WTC11 (cell line): ENCODE results near the gene CDK5RAP2.

Experiments
- CREB1 ChIP-seq: sonication (generic); formaldehyde crosslinking; IDR thresholded peaks from 2 replicates; pipeline ENCODE4 v1.8.0; 2023; ENCODE audit warnings: mild to moderate bottlenecking, missing genetic modification reagents
- FOXK1 ChIP-seq: sonication (generic); formaldehyde crosslinking; IDR thresholded peaks from 2 replicates; pipeline ENCODE4 v1.8.0; 2022; ENCODE audit warnings: mild to moderate bottlenecking, moderate library complexity, missing genetic modification reagents
- GRHL2 ChIP-seq: fragments of 250-450 bp; sonication (Bioruptor Pico); IDR thresholded peaks from 2 replicates; pipeline ENCODE4 v1.8.0; 2022; ENCODE audit warnings: mild to moderate bottlenecking, moderate library complexity; ENCODE audit not compliant: insufficient replicate concordance, severe bottlenecking
- JUN ChIP-seq: sonication (generic); formaldehyde crosslinking; IDR thresholded peaks from 2 replicates; pipeline ENCODE4 v1.8.0; 2023; ENCODE audit warnings: mild to moderate bottlenecking, missing genetic modification reagents
- PRRX2 ChIP-seq: fragments of 250-450 bp; sonication (Bioruptor Pico); IDR thresholded peaks from 2 replicates; pipeline ENCODE4 v1.8.0; 2021; ENCODE audit warnings: mild to moderate bottlenecking
- SP1 ChIP-seq: sonication (generic); formaldehyde crosslinking; conservative IDR thresholded peaks from 2 replicates; pipeline ENCODE4 v1.8.1; 2022; ENCODE audit warnings: missing genetic modification reagents
- TP53 ChIP-seq: sonication (generic); formaldehyde crosslinking; IDR thresholded peaks from 2 replicates; pipeline ENCODE4 v1.8.1; 2023; ENCODE audit warnings: mild to moderate bottlenecking, missing genetic modification reagents
- ZNF416 ChIP-seq: fragments of 250-450 bp; sonication (Bioruptor Pico); IDR thresholded peaks from 2 replicates; pipeline ENCODE4 v1.9.0; 2021; ENCODE audit warnings: mild to moderate bottlenecking, inconsistent platforms
- TF ChIP-seq, protein P1 (sequence below): fragments of 200-600 bp; IDR thresholded peaks from 2 replicates; pipeline ENCODE4 v1.8.0; 2022; ENCODE audit warnings: antibody characterized with exemption
- TF ChIP-seq, protein P2 (sequence below): sonication (generic); formaldehyde crosslinking; IDR thresholded peaks from 2 replicates; pipeline ENCODE4 v1.8.0; 2022; ENCODE audit warnings: mild to moderate bottlenecking, missing genetic modification reagents
- TF ChIP-seq, protein P3 (sequence below): sonication (generic); formaldehyde crosslinking; IDR thresholded peaks from 2 replicates; pipeline ENCODE4 v1.8.1; 2023; ENCODE audit warnings: mild to moderate bottlenecking, missing genetic modification reagents

DNA sequence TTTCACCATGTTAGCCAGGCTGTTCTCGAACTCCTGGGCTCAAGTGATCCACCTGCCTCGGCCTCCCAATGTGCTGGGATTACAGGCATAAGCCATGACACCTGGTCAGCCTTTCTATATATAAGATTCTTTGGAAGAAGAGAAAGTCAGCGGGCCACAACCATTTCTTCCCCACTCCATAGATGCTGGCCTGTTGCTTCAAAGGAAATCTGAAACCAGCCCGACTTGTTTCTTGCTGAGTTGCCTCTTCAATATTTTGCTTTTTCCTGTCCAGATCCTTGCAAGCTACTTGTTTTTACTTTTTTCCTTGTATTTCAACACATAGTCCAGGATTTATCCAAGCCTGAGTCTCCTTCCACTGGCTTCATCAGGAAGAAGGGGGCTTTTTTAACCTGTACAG lies 219.5 kb downstream of the CDK5RAP2 start:
- TF ChIP-seq, protein P1, sequence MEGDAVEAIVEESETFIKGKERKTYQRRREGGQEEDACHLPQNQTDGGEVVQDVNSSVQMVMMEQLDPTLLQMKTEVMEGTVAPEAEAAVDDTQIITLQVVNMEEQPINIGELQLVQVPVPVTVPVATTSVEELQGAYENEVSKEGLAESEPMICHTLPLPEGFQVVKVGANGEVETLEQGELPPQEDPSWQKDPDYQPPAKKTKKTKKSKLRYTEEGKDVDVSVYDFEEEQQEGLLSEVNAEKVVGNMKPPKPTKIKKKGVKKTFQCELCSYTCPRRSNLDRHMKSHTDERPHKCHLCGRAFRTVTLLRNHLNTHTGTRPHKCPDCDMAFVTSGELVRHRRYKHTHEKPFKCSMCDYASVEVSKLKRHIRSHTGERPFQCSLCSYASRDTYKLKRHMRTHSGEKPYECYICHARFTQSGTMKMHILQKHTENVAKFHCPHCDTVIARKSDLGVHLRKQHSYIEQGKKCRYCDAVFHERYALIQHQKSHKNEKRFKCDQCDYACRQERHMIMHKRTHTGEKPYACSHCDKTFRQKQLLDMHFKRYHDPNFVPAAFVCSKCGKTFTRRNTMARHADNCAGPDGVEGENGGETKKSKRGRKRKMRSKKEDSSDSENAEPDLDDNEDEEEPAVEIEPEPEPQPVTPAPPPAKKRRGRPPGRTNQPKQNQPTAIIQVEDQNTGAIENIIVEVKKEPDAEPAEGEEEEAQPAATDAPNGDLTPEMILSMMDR, result no peak
- no peak for TF ChIP-seq JUN
- no peak for TF ChIP-seq PRRX2 (CRISPR knock-in tag)
- no peak for TF ChIP-seq SP1 (CRISPR knock-in tag)
- TF ChIP-seq, protein P2, sequence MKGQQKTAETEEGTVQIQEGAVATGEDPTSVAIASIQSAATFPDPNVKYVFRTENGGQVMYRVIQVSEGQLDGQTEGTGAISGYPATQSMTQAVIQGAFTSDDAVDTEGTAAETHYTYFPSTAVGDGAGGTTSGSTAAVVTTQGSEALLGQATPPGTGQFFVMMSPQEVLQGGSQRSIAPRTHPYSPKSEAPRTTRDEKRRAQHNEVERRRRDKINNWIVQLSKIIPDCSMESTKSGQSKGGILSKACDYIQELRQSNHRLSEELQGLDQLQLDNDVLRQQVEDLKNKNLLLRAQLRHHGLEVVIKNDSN, result no peak
- no peak for TF ChIP-seq ZNF416 (CRISPR knock-in tag)
- no peak for TF ChIP-seq CREB1
- no peak for TF ChIP-seq FOXK1 (CRISPR knock-in tag)
- TF ChIP-seq, protein P3, sequence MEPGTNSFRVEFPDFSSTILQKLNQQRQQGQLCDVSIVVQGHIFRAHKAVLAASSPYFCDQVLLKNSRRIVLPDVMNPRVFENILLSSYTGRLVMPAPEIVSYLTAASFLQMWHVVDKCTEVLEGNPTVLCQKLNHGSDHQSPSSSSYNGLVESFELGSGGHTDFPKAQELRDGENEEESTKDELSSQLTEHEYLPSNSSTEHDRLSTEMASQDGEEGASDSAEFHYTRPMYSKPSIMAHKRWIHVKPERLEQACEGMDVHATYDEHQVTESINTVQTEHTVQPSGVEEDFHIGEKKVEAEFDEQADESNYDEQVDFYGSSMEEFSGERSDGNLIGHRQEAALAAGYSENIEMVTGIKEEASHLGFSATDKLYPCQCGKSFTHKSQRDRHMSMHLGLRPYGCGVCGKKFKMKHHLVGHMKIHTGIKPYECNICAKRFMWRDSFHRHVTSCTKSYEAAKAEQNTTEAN (CRISPR knock-in tag), result no peak
- TF ChIP-seq TP53 (CRISPR knock-in tag), result no peak
- TF ChIP-seq GRHL2, result no peak
